Right atrium auricular region (tissue), 2 donors: ENCODE results near the gene MYO16. TPM values are rescaled to one million over a fixed set of nuclear protein-coding genes. Genes with fewer than 3 reads are reported as not detected.

Experiments
- DNase-seq: peaks from one replicate; pipeline ENCODE4 v3.0.0-alpha.2; 2019; ENCODE audit warnings: low spot score
- H3K27ac ChIP-seq, 2 donors: fragments of 200-600 bp; sonication (generic); 1 replicate in 1 of 2; 2 replicates in 1 of 2; pipeline ENCODE4 v1.5.1; 2016 to 2019
- H3K27me3 ChIP-seq, 2 donors: fragments of 200-600 bp; sonication (generic); one replicate each; pipeline versions ENCODE4 v1.5.1 to v1.6.0; 2017 to 2019
- H3K36me3 ChIP-seq: fragments of 200-600 bp; sonication (generic); one replicate; pipeline ENCODE4 v1.5.1; 2016
- H3K4me1 ChIP-seq, 2 donors: fragments of 200-600 bp; sonication (generic); one replicate each; pipeline versions ENCODE4 v1.5.1 to v1.6.0; 2017 to 2019
- H3K4me3 ChIP-seq, 2 donors: fragments of 200-600 bp; sonication (generic); 1 replicate in 1 of 2; 2 replicates in 1 of 2; pipeline ENCODE4 v1.5.1; 2017 to 2019; ENCODE audit warnings: mild to moderate bottlenecking in 1 of 2, moderate library complexity in 1 of 2
- H3K9me3 ChIP-seq, 2 donors: fragments of 200-600 bp; sonication (generic); one replicate each; pipeline ENCODE4 v1.5.1; 2019
- CTCF ChIP-seq, 2 donors: fragments of 200-600 bp; sonication (generic); IDR thresholded peaks; one replicate each; pipeline ENCODE4 v1.5.1; 2019; ENCODE audit warnings: antibody characterized with exemption in 2 of 2
- total RNA-seq, 2 donors: library from RNA; depleted of rRNA; stranded (reverse); fragments of >200 nt; gene quantifications; one replicate each; pipeline ENCODE4 v1.1.0, GENCODE V29; 2016

The MYO16 gene
- total RNA-seq, 2 donors from 2014 or later = 1.1 to 1.8 TPM

GRCh38 chr13:108663710-108664109 is 34.3 kb downstream of the MYO16 start:
- no peak for TF ChIP-seq CTCF (IDR thresholded peaks at IDR 0.05)
- Histone ChIP-seq H3K27ac (no peak overlapping the region), H3K4me3 (no peak overlapping the region), H3K27me3 (no peaks in the 10 kb centered on the region), H3K9me3 (peaks cover 0 to 5% of the 10 kb centered on the region in 2 donors), H3K4me1 (no peaks in the 10 kb centered on the region), H3K36me3 (no peaks in the 10 kb centered on the region)
- DNase-seq = no peak

GRCh38 chr13:108667205-108667604 is 37.8 kb downstream of the MYO16 start:
- Histone ChIP-seq H3K9me3 (peaks cover 11 to 23% of the 10 kb centered on the region in 2 donors), H3K4me3 (no peak overlapping the region), H3K27ac (no peak overlapping the region), H3K27me3 (no peaks in the 10 kb centered on the region), H3K4me1 (no peaks in the 10 kb centered on the region), H3K36me3 (no peaks in the 10 kb centered on the region)
- TF ChIP-seq CTCF (IDR thresholded peaks at IDR 0.05) = no peak
- DNase-seq = no peak

- no peaks in the 10 kb centered on the region for H3K36me3 ChIP-seq
- H3K9me3 ChIP-seq = peaks cover 11 to 23% of the 10 kb centered on the region in 2 donors
- no peaks in the 10 kb centered on the region for H3K27me3 ChIP-seq
- TF ChIP-seq CTCF (IDR thresholded peaks at IDR 0.05) = no peak
- no peak overlapping the region for H3K4me3 ChIP-seq
- no peaks in the 10 kb centered on the region for H3K4me1 ChIP-seq
- H3K27ac ChIP-seq = no peak overlapping the region
- DNase-seq = no peak
Observed at GRCh38 chr13:108669381-108669780, 40.0 kb downstream of the MYO16 start.

- TF ChIP-seq CTCF (IDR thresholded peaks at IDR 0.05) = no peak
- peaks cover 5 to 11% of the 10 kb centered on the region in 2 donors for H3K9me3 ChIP-seq
- no peak for DNase-seq
- no peaks in the 10 kb centered on the region for H3K4me1 ChIP-seq
- no peak overlapping the region for H3K27ac ChIP-seq
- no peaks in the 10 kb centered on the region for H3K36me3 ChIP-seq
- no peak overlapping the region for H3K4me3 ChIP-seq
- H3K27me3 ChIP-seq = no peaks in the 10 kb centered on the region
Observed at GRCh38 chr13:108674346-108674745, 44.9 kb downstream of the MYO16 start.

GRCh38 chr13:108674771-108675170 is 45.4 kb downstream of the MYO16 start:
- H3K9me3 ChIP-seq = peaks cover 3 to 7% of the 10 kb centered on the region in 2 donors
- no peak for DNase-seq
- H3K4me3 ChIP-seq = no peak overlapping the region
- H3K27ac ChIP-seq = no peak overlapping the region
- no peaks in the 10 kb centered on the region for H3K36me3 ChIP-seq
- H3K27me3 ChIP-seq = no peaks in the 10 kb centered on the region
- TF ChIP-seq CTCF (IDR thresholded peaks at IDR 0.05) = no peak
- no peaks in the 10 kb centered on the region for H3K4me1 ChIP-seq

- Histone ChIP-seq H3K36me3 (no peaks in the 10 kb centered on the region), H3K4me3 (no peak overlapping the region), H3K27me3 (no peaks in the 10 kb centered on the region), H3K4me1 (no peaks in the 10 kb centered on the region), H3K9me3 (no peaks in the 10 kb centered on the region), H3K27ac (no peak overlapping the region)
- TF ChIP-seq CTCF (IDR thresholded peaks at IDR 0.05) = no peak
- DNase-seq = no peak
Observed at GRCh38 chr13:108676620-108677019, 47.2 kb downstream of the MYO16 start.
